H9 (cell line): ENCODE measurements around the gene OTX1. TPM values are rescaled to one million over a fixed set of nuclear protein-coding genes. Genes with fewer than 3 reads are reported as not detected.
A peak's percentile ranks its signal among the peaks of the same experiment; 100 is the strongest.

ENCODE experiments used
- DNase-seq: peaks from one replicate; pipeline ENCODE4 v3.0.0-alpha.2; 2017
- H2AFZ ChIP-seq: one replicate; pipeline ENCODE4 v1.6.1; 2013; ENCODE audit warnings: mild to moderate bottlenecking, low read length, control low read depth, moderate library complexity
- H2AK5ac ChIP-seq: 2 replicates; pipeline ENCODE4 v1.6.1; 2013; ENCODE audit warnings: low read length, control low read depth, mixed read lengths; ENCODE audit not compliant: insufficient read length
- H2BK120ac ChIP-seq: one replicate; pipeline ENCODE4 v1.6.1; 2013; ENCODE audit warnings: low read depth, mild to moderate bottlenecking, low read length, control low read depth, inconsistent platforms; ENCODE audit not compliant: poor library complexity, severe bottlenecking
- H2BK12ac ChIP-seq: 2 replicates; pipeline ENCODE4 v1.6.1; 2013; ENCODE audit warnings: low read length, control low read depth, mixed read lengths, low read depth; ENCODE audit not compliant: insufficient read length
- H2BK15ac ChIP-seq: 2 replicates; pipeline ENCODE4 v1.6.1; 2013; ENCODE audit warnings: low read depth, low read length, control low read depth
- H2BK20ac ChIP-seq: one replicate; pipeline ENCODE4 v1.6.1; 2013; ENCODE audit warnings: low read depth, mild to moderate bottlenecking, low read length, control low read depth, inconsistent platforms; ENCODE audit not compliant: poor library complexity, severe bottlenecking
- H2BK5ac ChIP-seq: 2 replicates; pipeline ENCODE4 v1.6.1; 2013; ENCODE audit warnings: low read length, control low read depth, mixed read lengths; ENCODE audit not compliant: insufficient read length
- H3K14ac ChIP-seq: 2 replicates; pipeline ENCODE4 v1.6.1; 2013; ENCODE audit warnings: low read length, control low read depth; ENCODE audit not compliant: insufficient read depth
- H3K18ac ChIP-seq: 2 replicates; pipeline ENCODE4 v1.6.1; 2013; ENCODE audit warnings: low read depth, mild to moderate bottlenecking, mixed read lengths, low read length, control low read depth; ENCODE audit not compliant: insufficient read length
- H3K23ac ChIP-seq: 2 replicates; pipeline ENCODE4 v1.6.1; 2013; ENCODE audit warnings: low read length, control low read depth, mixed read lengths, low read depth; ENCODE audit not compliant: insufficient read length
- H3K23me2 ChIP-seq: 2 replicates; pipeline ENCODE4 v1.6.1; 2013; ENCODE audit warnings: low read depth, mild to moderate bottlenecking, mixed read lengths, low read length, control low read depth; ENCODE audit not compliant: insufficient read length, poor library complexity, severe bottlenecking
- H3K27ac ChIP-seq: 2 replicates; pipeline ENCODE4 v1.5.1; 2013; ENCODE audit warnings: low read length, control low read depth, mixed read lengths, low read depth; ENCODE audit not compliant: insufficient read length
- H3K27me3 ChIP-seq: 2 replicates; pipeline ENCODE4 v1.6.1; 2013; ENCODE audit warnings: low read length, control low read depth, inconsistent platforms; ENCODE audit not compliant: insufficient read depth
- H3K4ac ChIP-seq: 2 replicates; pipeline ENCODE4 v1.6.1; 2013; ENCODE audit warnings: low read depth, mild to moderate bottlenecking, control low read depth, inconsistent platforms, low read length, moderate library complexity
- H3K4me1 ChIP-seq: 2 replicates; pipeline ENCODE4 v1.6.1; 2013; ENCODE audit warnings: low read length, control low read depth, inconsistent platforms; ENCODE audit not compliant: insufficient read depth
- H3K4me2 ChIP-seq: 2 replicates; pipeline ENCODE4 v1.6.1; 2013; ENCODE audit warnings: low read length, control low read depth, mixed read lengths; ENCODE audit not compliant: insufficient read length, insufficient read depth
- H3K56ac ChIP-seq: 2 replicates; pipeline ENCODE4 v1.6.1; 2013; ENCODE audit warnings: low read depth, mild to moderate bottlenecking, mixed read lengths, low read length, control low read depth; ENCODE audit not compliant: insufficient read length
- H3K79me1 ChIP-seq: 2 replicates; pipeline ENCODE4 v1.6.1; 2013; ENCODE audit warnings: low read depth, mild to moderate bottlenecking, moderate library complexity, low read length, control low read depth, inconsistent platforms; ENCODE audit not compliant: insufficient read depth, poor library complexity, severe bottlenecking
- H3K79me2 ChIP-seq: 2 replicates; pipeline ENCODE4 v1.6.1; 2013; ENCODE audit warnings: low read length, control low read depth, inconsistent platforms; ENCODE audit not compliant: insufficient read depth
- H3K9ac ChIP-seq: 2 replicates; pipeline ENCODE4 v1.6.1; 2013; ENCODE audit warnings: low read length, control low read depth, mixed read lengths; ENCODE audit not compliant: insufficient read length; ENCODE audit errors: extremely low read depth
- H3K9me3 ChIP-seq: one replicate; pipeline ENCODE4 v1.6.1; 2013; ENCODE audit warnings: low read depth, low read length, inconsistent platforms; ENCODE audit not compliant: control insufficient read depth
- H3T11ph ChIP-seq: one replicate; pipeline ENCODE4 v1.6.1; 2013; ENCODE audit warnings: mild to moderate bottlenecking, low read length, control low read depth, inconsistent platforms
- H4K20me1 ChIP-seq: one replicate; pipeline ENCODE4 v1.6.1; 2013; ENCODE audit not compliant: control insufficient read depth, insufficient read length, insufficient read depth
- H4K5ac ChIP-seq: 2 replicates; pipeline ENCODE4 v1.6.1; 2013; ENCODE audit warnings: low read depth, mild to moderate bottlenecking, mixed read lengths, low read length, control low read depth; ENCODE audit not compliant: insufficient read length
- H4K8ac ChIP-seq: replicated peaks from 2 replicates; pipeline ENCODE4 v1.6.1; 2013; ENCODE audit warnings: low read length, control low read depth, mixed read lengths, low read depth; ENCODE audit not compliant: insufficient read length
- H4K91ac ChIP-seq: 2 replicates; pipeline ENCODE4 v1.6.1; 2013; ENCODE audit warnings: low read depth, mild to moderate bottlenecking, moderate library complexity, mixed read lengths, low read length, control low read depth; ENCODE audit not compliant: insufficient read length
- H3K27ac Mint-ChIP-seq, 3 experiments: 2 replicates in 2 of 3; 3 replicates in 1 of 3; pipeline ENCODE4 v1.8.0; 2020 to 2021; ENCODE audit warnings: mixed read lengths in 3 of 3, mild to moderate bottlenecking in 1 of 3, moderate library complexity in 1 of 3
- H3K27me3 Mint-ChIP-seq: 2 replicates; pipeline ENCODE4 v1.8.0; 2021; ENCODE audit warnings: low read depth, mild to moderate bottlenecking, moderate library complexity, mixed read lengths
- H3K36me3 Mint-ChIP-seq, 3 experiments: 2 replicates in 2 of 3; 3 replicates in 1 of 3; pipeline ENCODE4 v1.8.0; 2020 to 2021; ENCODE audit warnings: low read depth in 3 of 3, mixed read lengths in 3 of 3; ENCODE audit not compliant: insufficient read depth in 1 of 3
- H3K4me1 Mint-ChIP-seq, 2 experiments: 2 replicates each; pipeline ENCODE4 v1.8.0; 2020; ENCODE audit warnings: mixed read lengths in 2 of 2
- H3K4me3 Mint-ChIP-seq, 2 experiments: 2 replicates in 1 of 2; 3 replicates in 1 of 2; pipeline ENCODE4 v1.8.0; 2020 to 2021; ENCODE audit warnings: mild to moderate bottlenecking in 2 of 2, mixed read lengths in 2 of 2, moderate library complexity in 1 of 2
- H3K9me3 Mint-ChIP-seq, 2 experiments: 2 replicates in 1 of 2; 3 replicates in 1 of 2; pipeline ENCODE4 v1.8.0; 2020; ENCODE audit warnings: mild to moderate bottlenecking in 2 of 2, mixed read lengths in 2 of 2, moderate library complexity in 1 of 2
- CTCF ChIP-seq: fragments of 200-600 bp; sonication (generic); conservative IDR thresholded peaks from 3 replicates; pipeline ENCODE4 v1.8.0; 2021; ENCODE audit warnings: antibody characterized with exemption, mild to moderate bottlenecking
- WGBS: extraction: QIAGEN DNeasy Blood & Tissue Kit; methylation state at CpG from one replicate; pipeline ENCODE4 v1.1.7; 2013; ENCODE audit warnings: missing lambda C conversion rate, low lambda C conversion rate, mixed read lengths; ENCODE audit not compliant: insufficient read length; ENCODE audit errors: extremely low coverage; 5-methylcytosine and 5-hydroxymethylcytosine counted together
- total RNA-seq: library from RNA; stranded (reverse); gene quantifications from 2 replicates; pipeline ENCODE4 v1.2.1, GENCODE V29; 2021

Gene OTX1
- total RNA-seq, 1 experiment from 2014 or later, result 0.13 TPM

- Histone ChIP-seq H3K23ac (no peak overlapping the region), H3K23me2 (peaks cover 46% of the 10 kb centered on the region), H3K4ac (no peak overlapping the region), H4K91ac (no peak overlapping the region), H3K9ac (no peak overlapping the region), H3K27ac (no peak overlapping the region), H3K14ac (no peak overlapping the region), H2BK5ac (no peak overlapping the region), H4K8ac (no peak overlapping the region), H2BK15ac (no peak overlapping the region), H2AK5ac (no peak overlapping the region), H3K4me2 (peak overlapping the region; percentile 74), H4K20me1 (peaks cover 5% of the 10 kb centered on the region), H2AFZ (no peak overlapping the region), H2BK120ac (no peak overlapping the region), H3K4me1 (peaks cover 10% of the 10 kb centered on the region; the same call in 1 of the 2 replicates), H2BK20ac (no peak overlapping the region), H3T11ph (no peak overlapping the region), H3K9me3 (no peaks in the 10 kb centered on the region), H3K27me3 (peaks cover 82% of the 10 kb centered on the region), H3K79me1 (no peaks in the 10 kb centered on the region), H3K56ac (no peak overlapping the region), H2BK12ac (no peak overlapping the region), H3K18ac (no peak overlapping the region), H4K5ac (no peak overlapping the region), H3K79me2 (no peaks in the 10 kb centered on the region)
- Mint-ChIP-seq H3K4me3 (peak overlapping the region; percentile 39 to 81), H3K27me3 (peaks cover 95% of the 10 kb centered on the region), H3K27ac (no peak overlapping the region; a peak in 1 of 7 replicates), H3K9me3 (peaks cover 0 to 9% of the 10 kb centered on the region in 2 experiments; a peak in 3 of 5 replicates), H3K4me1 (peaks cover 62 to 74% of the 10 kb centered on the region in 2 experiments), H3K36me3 (peaks cover 0 to 2% (median 0%) of the 10 kb centered on the region in 3 experiments; a peak in 2 of 7 replicates)
- peak; percentile 90 for DNase-seq
- TF ChIP-seq CTCF, result peak; percentile 87
- WGBS, result no CpG with 5 or more reads among the region's 48 CpGs
These were observed 3.4 kb downstream of the OTX1 start for GRCh38 chr2:63053889-63054602.
